ENCODE results near the gene STIM1.

Gene STIM1

GRCh38 chr11:3827434-3828186 lies 27.9 kb upstream of the STIM1 start:
- no peak overlapping the region for H3K4me3 ChIP-seq (ENCODE audit: low read length)
- DNase-seq (ENCODE audit: low read depth, low spot score): no peak

- no peak overlapping the region for H3K4me3 ChIP-seq (ENCODE audit: low read length)
- no peak for DNase-seq (ENCODE audit: low read depth, low spot score)
Observed at GRCh38 chr11:3830088-3830487, 25.4 kb upstream of the STIM1 start.

GRCh38 chr11:3830730-3831129 lies 24.7 kb upstream of the STIM1 start:
- DNase-seq (ENCODE audit: low read depth, low spot score): no peak
- no peak overlapping the region for H3K4me3 ChIP-seq (ENCODE audit: low read length)

- DNase-seq (ENCODE audit: low read depth, low spot score): no peak
- H3K4me3 ChIP-seq (ENCODE audit: low read length): no peak overlapping the region
Observed at GRCh38 chr11:3831378-3832239, 23.9 kb upstream of the STIM1 start.

GRCh38 chr11:3832816-3833215 lies 22.6 kb upstream of the STIM1 start:
- H3K4me3 ChIP-seq (ENCODE audit: low read length): no peak overlapping the region
- no peak for DNase-seq (ENCODE audit: low read depth, low spot score)

- no peak overlapping the region for H3K4me3 ChIP-seq (ENCODE audit: low read length)
- DNase-seq (ENCODE audit: low read depth, low spot score): no peak
Observed at GRCh38 chr11:3833449-3833848, 22.0 kb upstream of the STIM1 start.

- H3K4me3 ChIP-seq (ENCODE audit: low read length): no peak overlapping the region
- DNase-seq (ENCODE audit: low read depth, low spot score): no peak
Observed at GRCh38 chr11:3834349-3834663, 21.2 kb upstream of the STIM1 start.

GRCh38 chr11:3834664-3835461 lies 20.6 kb upstream of the STIM1 start:
- DNase-seq (ENCODE audit: low read depth, low spot score): no peak
- no peak overlapping the region; the same call in 1 of the 2 replicates for H3K4me3 ChIP-seq (ENCODE audit: low read length)

- DNase-seq (ENCODE audit: low read depth, low spot score): no peak
- H3K4me3 ChIP-seq (ENCODE audit: low read length): no peak overlapping the region
Observed at GRCh38 chr11:3835751-3836150, 19.7 kb upstream of the STIM1 start.

- peak overlapping the region; percentile 99 for H3K4me3 ChIP-seq (ENCODE audit: low read length)
- peak; percentile 72 for DNase-seq (ENCODE audit: low read depth, low spot score)
Observed at GRCh38 chr11:3836903-3837302, 18.6 kb upstream of the STIM1 start.

- peak overlapping the region; percentile 99 for H3K4me3 ChIP-seq (ENCODE audit: low read length)
- no peak for DNase-seq (ENCODE audit: low read depth, low spot score)
Observed at GRCh38 chr11:3837793-3838192, 17.7 kb upstream of the STIM1 start.

GRCh38 chr11:3838504-3838903 lies 17.0 kb upstream of the STIM1 start:
- DNase-seq (ENCODE audit: low read depth, low spot score): no peak
- peak overlapping the region; percentile 99 for H3K4me3 ChIP-seq (ENCODE audit: low read length)

- no peak for DNase-seq (ENCODE audit: low read depth, low spot score)
- H3K4me3 ChIP-seq (ENCODE audit: low read length): peak overlapping the region; percentile 99
Observed at GRCh38 chr11:3840004-3840869, 15.2 kb upstream of the STIM1 start.

- H3K4me3 ChIP-seq (ENCODE audit: low read length): peak within 1 kb of the TSS; percentile 99
- DNase-seq (ENCODE audit: low read depth, low spot score): no peak
Observed at GRCh38 chr11:3840870-3841425, 14.5 kb upstream of the STIM1 start, which contains the start of gene RHOG. Gene RHOG (minus strand): TSS chr11:3840959. CDS start chr11:3828138, 12,821 bp downstream.

GRCh38 chr11:3841426-3842350 lies 13.8 kb upstream of the STIM1 start:
- peak; percentile 81 for DNase-seq (ENCODE audit: low read depth, low spot score)
- peak overlapping the region; percentile 99 for H3K4me3 ChIP-seq (ENCODE audit: low read length)

GRCh38 chr11:3843326-3843725 lies 12.1 kb upstream of the STIM1 start:
- DNase-seq (ENCODE audit: low read depth, low spot score): no peak
- H3K4me3 ChIP-seq (ENCODE audit: low read length): no peak overlapping the region

GRCh38 chr11:3845246-3845645 lies 10.2 kb upstream of the STIM1 start:
- H3K4me3 ChIP-seq (ENCODE audit: low read length): no peak overlapping the region
- no peak for DNase-seq (ENCODE audit: low read depth, low spot score)

Measured in Jurkat, Clone E6-1 (cell line).